Effector memory CD8-positive, alpha-beta T cell (primary cell): ENCODE data around the gene GPR150.
"Not testable (repeated sequence)": the region's sequence is repeated elsewhere in the genome, so short reads cannot be mapped to it uniquely, and the experiment has no call there.

Source experiments
- ATAC-seq: fragments of 150-1000 bp; cut with Tn5 transposase; replicated peaks from 2 replicates; pipeline ENCODE4 v1.10.0; 2021; ENCODE audit warnings: mild to moderate bottlenecking, moderate library complexity
- DNase-seq, 3 experiments: peaks; one replicate each; pipeline ENCODE4 v3.0.0; 2021
- H3K27ac Mint-ChIP-seq, 2 donors: one replicate each; pipeline ENCODE4 v1.8.0; 2022; ENCODE audit warnings: mild to moderate bottlenecking in 2 of 2, mixed read lengths in 2 of 2, moderate library complexity in 2 of 2
- H3K27me3 Mint-ChIP-seq, 2 donors: one replicate each; pipeline ENCODE4 v1.8.0; 2022; ENCODE audit warnings: mixed read lengths in 2 of 2
- H3K36me3 Mint-ChIP-seq: one replicate; pipeline ENCODE4 v1.8.0; 2022; ENCODE audit warnings: mild to moderate bottlenecking, moderate library complexity, mixed read lengths; ENCODE audit not compliant: insufficient read depth
- H3K4me1 Mint-ChIP-seq, 2 donors: one replicate each; pipeline ENCODE4 v1.8.0; 2022; ENCODE audit warnings: low read depth in 2 of 2, mixed read lengths in 2 of 2
- H3K4me3 Mint-ChIP-seq, 2 donors: one replicate each; pipeline ENCODE4 v1.8.0; 2022; ENCODE audit warnings: mild to moderate bottlenecking in 2 of 2, mixed read lengths in 2 of 2, moderate library complexity in 2 of 2
- H3K9me3 Mint-ChIP-seq, 2 donors: one replicate each; pipeline ENCODE4 v1.8.0; 2022; ENCODE audit warnings: mixed read lengths in 2 of 2

The GPR150 gene

GRCh38 chr5:95630394-95630917, 10.6 kb downstream of the GPR150 start:
- peaks cover 6% of the 10 kb centered on the region for H3K36me3 Mint-ChIP-seq
- H3K27me3 Mint-ChIP-seq = no peaks in the 10 kb centered on the region
- no peak overlapping the region for H3K4me3 Mint-ChIP-seq
- no peak for DNase-seq
- ATAC-seq = no peak
- no peaks in the 10 kb centered on the region for H3K9me3 Mint-ChIP-seq
- H3K4me1 Mint-ChIP-seq = peaks cover 9 to 15% of the 10 kb centered on the region in 2 donors
- peak overlapping the region in 1 of 2 donors; percentile 35 for H3K27ac Mint-ChIP-seq

GRCh38 chr5:95631255-95631958, 11.5 kb downstream of the GPR150 start:
- Mint-ChIP-seq H3K27me3 (peaks cover under 1 to 2% of the 10 kb centered on the region in 2 donors), H3K4me1 (peaks cover 9 to 15% of the 10 kb centered on the region in 2 donors), H3K4me3 (peak overlapping the region in 1 of 2 donors; percentile 46), H3K36me3 (peaks cover 6% of the 10 kb centered on the region), H3K27ac (peak overlapping the region; percentile 59 to 93), H3K9me3 (no peaks in the 10 kb centered on the region)
- no peak for ATAC-seq
- no peak for DNase-seq

GRCh38 chr5:95631991-95632675, 12.2 kb downstream of the GPR150 start:
- Mint-ChIP-seq H3K9me3 (no peaks in the 10 kb centered on the region), H3K27me3 (peaks cover 6 to 9% of the 10 kb centered on the region in 2 donors), H3K36me3 (peaks cover 6% of the 10 kb centered on the region), H3K4me3 (peak overlapping the region in 1 of 2 donors; percentile 46), H3K27ac (peak overlapping the region; percentile 59 to 93), H3K4me1 (peaks cover 9 to 15% of the 10 kb centered on the region in 2 donors)
- ATAC-seq (peak; percentile 99), DNase-seq (peak; percentile 46 to 56 (median 52))

- not testable (repeated sequence) for ATAC-seq, DNase-seq, H3K27ac Mint-ChIP-seq, H3K9me3 Mint-ChIP-seq, H3K36me3 Mint-ChIP-seq, H3K27me3 Mint-ChIP-seq, H3K4me3 Mint-ChIP-seq
- peaks cover 9 to 15% of the 10 kb centered on the region in 2 donors for H3K4me1 Mint-ChIP-seq
These were observed 13.1 kb downstream of the GPR150 start for GRCh38 chr5:95632942-95633341.

- no peak overlapping the region for H3K4me3 Mint-ChIP-seq
- H3K9me3 Mint-ChIP-seq = no peaks in the 10 kb centered on the region
- no peak for ATAC-seq
- H3K36me3 Mint-ChIP-seq = peaks cover 6% of the 10 kb centered on the region
- H3K27ac Mint-ChIP-seq = no peak overlapping the region
- peaks cover 9 to 15% of the 10 kb centered on the region in 2 donors for H3K4me1 Mint-ChIP-seq
- peaks cover 14 to 16% of the 10 kb centered on the region in 2 donors for H3K27me3 Mint-ChIP-seq
- DNase-seq = no peak
These were observed 13.8 kb downstream of the GPR150 start for GRCh38 chr5:95633671-95634070.

GRCh38 chr5:95634081-95634480, 14.2 kb downstream of the GPR150 start:
- no peak for DNase-seq
- Mint-ChIP-seq H3K27me3 (peaks cover 17 to 21% of the 10 kb centered on the region in 2 donors), H3K4me1 (peaks cover 9 to 15% of the 10 kb centered on the region in 2 donors), H3K9me3 (no peaks in the 10 kb centered on the region), H3K27ac (no peak overlapping the region), H3K36me3 (peaks cover 6% of the 10 kb centered on the region), H3K4me3 (no peak overlapping the region)
- ATAC-seq = no peak

GRCh38 chr5:95638632-95639031, 18.7 kb downstream of the GPR150 start:
- Mint-ChIP-seq H3K4me3 (no peak overlapping the region), H3K36me3 (no peaks in the 10 kb centered on the region), H3K27me3 (peaks cover 24 to 27% of the 10 kb centered on the region in 2 donors), H3K4me1 (no peaks in the 10 kb centered on the region), H3K27ac (no peak overlapping the region), H3K9me3 (no peaks in the 10 kb centered on the region)
- DNase-seq (no peak), ATAC-seq (no peak)

GRCh38 chr5:95641741-95642220, 21.9 kb downstream of the GPR150 start:
- Mint-ChIP-seq H3K4me3 (no peak overlapping the region), H3K9me3 (no peaks in the 10 kb centered on the region), H3K36me3 (peaks cover 7% of the 10 kb centered on the region), H3K27me3 (peaks cover 19 to 22% of the 10 kb centered on the region in 2 donors), H3K27ac (no peak overlapping the region), H3K4me1 (peaks cover 4 to 8% of the 10 kb centered on the region in 2 donors)
- ATAC-seq (no peak), DNase-seq (no peak)

GRCh38 chr5:95643152-95643551, 23.3 kb downstream of the GPR150 start:
- H3K4me3 Mint-ChIP-seq = no peak overlapping the region
- H3K9me3 Mint-ChIP-seq = no peaks in the 10 kb centered on the region
- DNase-seq (no peak), ATAC-seq (no peak)
- peaks cover 15 to 16% of the 10 kb centered on the region in 2 donors for H3K27me3 Mint-ChIP-seq
- no peak overlapping the region for H3K27ac Mint-ChIP-seq
- H3K4me1 Mint-ChIP-seq = peaks cover 4 to 8% of the 10 kb centered on the region in 2 donors
- peaks cover 10% of the 10 kb centered on the region for H3K36me3 Mint-ChIP-seq

GRCh38 chr5:95644351-95645042, 24.6 kb downstream of the GPR150 start:
- peak; percentile 21 to 40 (median 38) for DNase-seq
- peaks cover 4 to 8% of the 10 kb centered on the region in 2 donors for H3K4me1 Mint-ChIP-seq
- peak; percentile 9 for ATAC-seq
- peaks cover 3% of the 10 kb centered on the region in 2 donors for H3K27me3 Mint-ChIP-seq
- H3K36me3 Mint-ChIP-seq = peaks cover 10% of the 10 kb centered on the region
- H3K9me3 Mint-ChIP-seq = no peaks in the 10 kb centered on the region
- peak overlapping the region in 1 of 2 donors; percentile 21 for H3K27ac Mint-ChIP-seq
- H3K4me3 Mint-ChIP-seq = no peak overlapping the region

- H3K27ac Mint-ChIP-seq = peak overlapping the region; percentile 90 to 92
- peak overlapping the region; percentile 80 to 85 for H3K4me3 Mint-ChIP-seq
- H3K27me3 Mint-ChIP-seq, H3K36me3 Mint-ChIP-seq, H3K9me3 Mint-ChIP-seq, ATAC-seq, DNase-seq, H3K4me1 Mint-ChIP-seq: not testable (repeated sequence)
These were observed 26.3 kb downstream of the GPR150 start for GRCh38 chr5:95646226-95646568.

GRCh38 chr5:95646569-95647431, 26.9 kb downstream of the GPR150 start, which contains the start of gene RFESD:
Gene RFESD, plus strand, starts transcription at chr5:95646777. Its CDS starts 5,495 bp downstream, at chr5:95652272.
- H3K27me3 Mint-ChIP-seq = no peaks in the 10 kb centered on the region
- peak within 1 kb of the TSS; percentile 90 to 92 for H3K27ac Mint-ChIP-seq
- peaks cover 4 to 8% of the 10 kb centered on the region in 2 donors for H3K4me1 Mint-ChIP-seq
- peak; percentile 89 to 95 (median 95) for DNase-seq
- H3K4me3 Mint-ChIP-seq = peak within 1 kb of the TSS; percentile 80 to 85
- peaks cover 10% of the 10 kb centered on the region for H3K36me3 Mint-ChIP-seq
- no peaks in the 10 kb centered on the region for H3K9me3 Mint-ChIP-seq
- ATAC-seq = peak; percentile 93
